T-helper 2 cell treated with Interferon-gamma antibody and Interleukin-4, amounts not matched to agents 100 ng/mL and 5 ng/mL, for 36 hours (primary cell): ENCODE measurements around the gene LTB4R. TPM values are rescaled to one million over a fixed set of nuclear protein-coding genes. Genes with fewer than 3 reads are reported as not detected.
"Not testable (repeated sequence)": the region's sequence is repeated elsewhere in the genome, so short reads cannot be mapped to it uniquely, and the experiment has no call there.

Source experiments
- intact Hi-C: fragments of 100-400 bp; cut with micrococcal nuclease; formaldehyde crosslinking; loops from one replicate; pipeline ENCODE4 v1.15.1; 2023
- total RNA-seq: library from RNA; stranded (reverse); gene quantifications from 2 replicates; pipeline ENCODE4 v1.2.3, GENCODE V29; 2022

The LTB4R gene
- total RNA-seq, 1 donor from 2014 or later = 19.2 TPM

- intact Hi-C loops = loop anchor here (10.0 kb wide), 1 partner anchor 323 kb away; no protein-coding TSS in a partner anchor
Measured at GRCh38 chr14:24337824-24338175, 26.5 kb downstream of the LTB4R start.

- intact Hi-C loops = loop anchor here (10.0 kb wide), 1 partner anchor 324 kb away; no protein-coding TSS in a partner anchor
Measured at GRCh38 chr14:24338843-24339242, 27.5 kb downstream of the LTB4R start.

GRCh38 chr14:24339284-24340151 lies 28.2 kb downstream of the LTB4R start, which contains the start of gene RIPK3:
Gene RIPK3, minus strand, starts transcription at chr14:24339991. Its CDS starts 165 bp downstream, at chr14:24339826.
- intact Hi-C loops = loop anchor here (10.0 kb wide), 1 partner anchor 325 kb away; no protein-coding TSS in a partner anchor

- intact Hi-C loops = no loop called here
Measured at GRCh38 chr14:24340606-24341005, 29.3 kb downstream of the LTB4R start.

GRCh38 chr14:24342889-24343288 lies 31.6 kb downstream of the LTB4R start:
- intact Hi-C loops = no loop called here

GRCh38 chr14:24343795-24344660 lies 32.7 kb downstream of the LTB4R start:
- intact Hi-C loops = no loop called here

GRCh38 chr14:24347134-24347533 lies 35.8 kb downstream of the LTB4R start:
- intact Hi-C loops = no loop called here

- intact Hi-C loops = no loop called here
Measured at GRCh38 chr14:24348186-24348585, 36.9 kb downstream of the LTB4R start.

- intact Hi-C loops = no loop called here
Measured at GRCh38 chr14:24349742-24350141, 38.4 kb downstream of the LTB4R start.

- intact Hi-C loops = no loop called here
Measured at GRCh38 chr14:24351517-24351916, 40.2 kb downstream of the LTB4R start.

- intact Hi-C loops = no loop called here
Measured at GRCh38 chr14:24353559-24354481, 42.5 kb downstream of the LTB4R start.

- intact Hi-C loops = not testable (repeated sequence)
Measured at GRCh38 chr14:24354482-24354825, 43.2 kb downstream of the LTB4R start.

GRCh38 chr14:24355009-24355408 lies 43.7 kb downstream of the LTB4R start:
- intact Hi-C loops = no loop called here

- intact Hi-C loops = no loop called here
Measured at GRCh38 chr14:24356208-24356607, 44.9 kb downstream of the LTB4R start.

- intact Hi-C loops = no loop called here
Measured at GRCh38 chr14:24360281-24360680, 49.0 kb downstream of the LTB4R start.

GRCh38 chr14:24361326-24361725 lies 50.0 kb downstream of the LTB4R start:
- intact Hi-C loops = no loop called here

GRCh38 chr14:24362241-24362960 lies 51.1 kb downstream of the LTB4R start:
- intact Hi-C loops = no loop called here

- intact Hi-C loops = no loop called here
Measured at GRCh38 chr14:24363401-24363800, 52.1 kb downstream of the LTB4R start.

GRCh38 chr14:24364841-24365240 lies 53.5 kb downstream of the LTB4R start:
- intact Hi-C loops = loop anchor here (1.0 to 5.0 kb wide), 2 partner anchors 33 to 66 kb away; no protein-coding TSS in a partner anchor
